Activated T-cell treated with anti-CD3 and anti-CD28 coated beads, Interleukin-2, amount 50 U/mL, for 72 hours (primary cell): ENCODE results near the gene HIP1. TPM values are rescaled to one million over a fixed set of nuclear protein-coding genes. Genes with fewer than 3 reads are reported as not detected.
"Not testable (repeated sequence)": the region's sequence is repeated elsewhere in the genome, so short reads cannot be mapped to it uniquely, and the experiment has no call there.

Source experiments
- ATAC-seq, 2 donors: fragments of 150-1000 bp; cut with Tn5 transposase; replicated peaks in 1 of 2; 2 replicates each; pipeline ENCODE4 v1.10.0; 2021; ENCODE audit warnings: moderate library complexity in 2 of 2, mild to moderate bottlenecking in 1 of 2
- DNase-seq, 2 donors: peaks; one replicate each; pipeline ENCODE4 v3.0.0; 2021 to 2022; ENCODE audit warnings: mixed read lengths in 1 of 2
- H3K27ac Mint-ChIP-seq: one replicate; pipeline ENCODE4 v1.8.0; 2022; ENCODE audit warnings: mild to moderate bottlenecking, moderate library complexity, mixed read lengths
- H3K27me3 Mint-ChIP-seq: one replicate; pipeline ENCODE4 v1.8.0; 2022; ENCODE audit warnings: low read depth, mixed read lengths
- H3K36me3 Mint-ChIP-seq, 2 donors: one replicate each; pipeline ENCODE4 v1.8.0; 2022; ENCODE audit warnings: mixed read lengths in 2 of 2, mild to moderate bottlenecking in 1 of 2; ENCODE audit not compliant: insufficient read depth in 2 of 2
- H3K4me1 Mint-ChIP-seq: one replicate; pipeline ENCODE4 v1.8.0; 2022; ENCODE audit warnings: low read depth, mixed read lengths
- H3K4me3 Mint-ChIP-seq, 2 donors: one replicate each; pipeline ENCODE4 v1.8.0; 2022; ENCODE audit warnings: mild to moderate bottlenecking in 2 of 2, mixed read lengths in 2 of 2, moderate library complexity in 2 of 2
- H3K9me3 Mint-ChIP-seq, 2 donors: one replicate each; pipeline ENCODE4 v1.8.0; 2022; ENCODE audit warnings: mixed read lengths in 2 of 2
- total RNA-seq, 2 donors: library from RNA; stranded (reverse); gene quantifications; one replicate each; pipeline ENCODE4 v1.2.3, GENCODE V29; 2022

Gene HIP1
- total RNA-seq, 2 donors from 2014 or later: 10.9 to 11.4 TPM

DNA sequence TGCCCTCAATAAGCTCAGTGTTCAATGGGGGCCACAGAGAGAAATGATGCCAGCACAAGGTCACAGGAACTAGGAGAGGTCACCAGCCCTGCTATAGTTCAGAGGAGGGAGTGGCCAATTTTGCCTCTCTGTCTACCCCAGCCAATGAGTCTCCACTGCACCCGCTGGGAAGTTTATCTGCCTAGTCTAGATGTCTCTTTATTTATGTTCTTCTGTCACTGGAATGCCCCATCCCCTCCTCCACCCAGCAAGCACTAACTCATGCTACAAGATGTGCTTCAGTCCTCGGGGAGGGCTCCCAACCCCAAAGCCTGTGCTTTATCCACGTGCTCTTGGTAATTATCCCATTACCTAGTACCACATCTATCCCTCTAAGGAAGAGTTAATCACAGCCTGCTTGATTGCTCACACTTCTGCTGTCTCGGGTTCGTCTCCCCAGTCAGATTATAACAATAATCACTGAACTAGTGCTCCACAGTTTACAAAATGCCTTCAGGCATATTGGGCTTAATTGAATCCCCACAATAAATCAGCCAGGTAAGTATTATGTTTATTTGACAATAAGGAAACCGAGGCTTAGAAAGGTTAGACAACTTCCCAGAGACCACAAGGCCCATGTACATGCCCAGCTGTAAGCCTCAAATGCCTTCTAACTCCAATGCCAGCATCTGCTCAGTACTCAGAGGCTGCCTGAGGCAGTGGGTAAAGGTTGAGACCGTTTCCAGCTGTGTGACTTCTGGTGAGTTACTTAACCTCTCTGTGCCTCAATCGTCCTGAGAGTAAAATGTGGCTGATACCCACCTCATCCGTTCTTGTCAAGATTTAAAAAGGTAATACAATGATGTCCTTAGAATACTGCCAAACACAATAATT is 3.9 kb downstream of the HIP1 start:
- peaks cover 25% of the 10 kb centered on the region for H3K27me3 Mint-ChIP-seq
- no peak for DNase-seq
- no peak for ATAC-seq
- H3K9me3 Mint-ChIP-seq: no peaks in the 10 kb centered on the region
- H3K4me1 Mint-ChIP-seq: peaks cover 18% of the 10 kb centered on the region
- H3K4me3 Mint-ChIP-seq: no peak overlapping the region
- H3K27ac Mint-ChIP-seq: no peak overlapping the region
- no peaks in the 10 kb centered on the region for H3K36me3 Mint-ChIP-seq

DNA sequence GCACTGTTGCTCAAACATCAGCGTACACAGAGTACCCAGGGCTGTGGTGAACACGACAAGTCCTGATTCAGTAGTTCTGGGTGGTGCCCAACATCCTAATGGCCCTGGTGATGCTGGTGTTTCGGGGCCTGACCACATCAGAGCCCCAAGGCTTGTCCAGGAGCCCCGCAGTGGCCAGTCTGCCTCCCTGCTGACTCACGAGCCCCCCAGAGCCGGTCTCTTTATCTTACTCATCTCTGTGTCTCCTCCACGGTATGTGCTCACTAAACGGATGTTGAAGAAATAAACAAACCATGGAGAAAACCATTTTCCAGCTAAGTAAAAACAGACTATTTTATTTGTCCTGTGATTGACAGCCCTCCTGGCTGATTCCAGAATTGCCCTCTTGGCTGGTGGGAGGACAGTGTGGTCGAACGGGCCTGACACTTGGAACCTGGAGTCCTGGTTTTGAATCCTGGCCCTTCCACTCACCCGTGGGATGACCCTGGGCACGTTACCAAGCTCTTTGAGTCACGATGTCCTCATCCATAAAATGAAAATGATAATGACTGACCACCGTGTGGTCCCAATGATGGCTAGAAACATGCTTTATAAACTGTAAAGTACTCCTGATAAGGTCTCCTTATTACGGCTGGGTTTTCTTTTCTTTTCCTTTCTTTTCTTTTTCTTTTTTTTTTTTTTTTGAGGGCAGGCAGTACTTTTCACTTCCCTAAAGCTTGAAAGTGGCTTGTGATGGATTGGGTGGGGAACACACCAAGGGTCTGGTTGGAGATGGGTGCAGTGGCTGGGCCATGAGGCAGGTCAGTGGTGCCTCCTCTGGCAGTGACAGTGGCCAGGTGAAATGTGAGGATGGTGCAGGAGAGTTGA is 5.7 kb downstream of the HIP1 start:
- ATAC-seq (peak in 1 of 2 donors; percentile 32), DNase-seq (no peak)
- H3K27ac Mint-ChIP-seq: no peak overlapping the region
- H3K9me3 Mint-ChIP-seq: no peaks in the 10 kb centered on the region
- H3K4me3 Mint-ChIP-seq: no peak overlapping the region
- no peaks in the 10 kb centered on the region for H3K36me3 Mint-ChIP-seq
- H3K4me1 Mint-ChIP-seq: peaks cover 20% of the 10 kb centered on the region
- peaks cover 13% of the 10 kb centered on the region for H3K27me3 Mint-ChIP-seq

DNA sequence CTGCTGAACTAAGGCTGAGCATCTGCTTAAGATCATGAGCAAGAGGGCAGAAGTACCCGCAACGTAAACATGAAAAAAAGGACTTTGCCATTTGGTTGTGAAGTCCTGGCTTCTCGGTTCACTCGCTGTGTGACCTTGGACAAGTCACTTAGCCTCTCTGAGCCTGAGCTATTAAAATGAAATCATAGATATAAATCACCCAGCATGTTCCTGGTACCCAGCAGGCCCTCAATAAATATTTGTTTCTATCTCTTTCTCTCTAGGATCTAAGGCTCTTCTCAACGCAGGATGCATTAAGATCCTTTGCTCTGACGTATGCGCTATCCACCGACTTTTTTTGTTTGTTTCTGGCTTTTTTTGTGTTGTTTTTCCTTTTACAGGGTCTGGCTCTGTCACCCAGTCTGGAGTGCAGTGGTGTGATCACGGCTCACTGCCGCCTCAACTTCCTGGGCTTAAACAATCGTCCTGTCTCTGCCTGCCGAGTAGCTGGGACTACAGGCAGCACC is 6.7 kb downstream of the HIP1 start:
- Mint-ChIP-seq H3K36me3 (no peaks in the 10 kb centered on the region), H3K9me3 (no peaks in the 10 kb centered on the region), H3K27me3 (peaks cover 13% of the 10 kb centered on the region), H3K27ac (no peak overlapping the region), H3K4me3 (no peak overlapping the region), H3K4me1 (peaks cover 21% of the 10 kb centered on the region)
- no peak for ATAC-seq
- DNase-seq: no peak

DNA sequence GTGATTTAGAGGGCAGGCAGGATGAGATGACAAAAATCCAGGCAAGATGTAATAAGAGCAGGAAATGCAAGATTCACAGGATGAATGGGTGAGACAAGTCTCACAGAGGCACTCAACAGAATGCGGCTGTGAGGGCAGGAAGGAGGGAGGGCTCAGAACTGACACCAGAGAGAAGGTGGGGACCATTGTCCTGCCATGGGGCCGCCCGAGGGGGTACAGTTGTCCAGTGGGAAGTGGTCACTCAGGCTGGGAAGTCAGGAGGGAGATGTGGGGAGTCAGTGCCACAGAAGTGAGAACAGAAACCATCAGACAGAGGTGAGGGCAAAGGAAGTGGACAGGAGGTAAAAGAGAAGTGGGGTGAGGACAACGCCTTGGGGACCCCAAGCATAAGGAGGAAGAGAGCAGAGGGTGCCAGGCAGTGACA is 8.9 kb downstream of the HIP1 start:
- ATAC-seq (no peak), DNase-seq (no peak)
- Mint-ChIP-seq H3K27ac (no peak overlapping the region), H3K9me3 (no peaks in the 10 kb centered on the region), H3K4me3 (peak overlapping the region in 1 of 2 donors; percentile 8), H3K36me3 (no peaks in the 10 kb centered on the region), H3K4me1 (peaks cover 21% of the 10 kb centered on the region), H3K27me3 (peaks cover 3% of the 10 kb centered on the region)

DNA sequence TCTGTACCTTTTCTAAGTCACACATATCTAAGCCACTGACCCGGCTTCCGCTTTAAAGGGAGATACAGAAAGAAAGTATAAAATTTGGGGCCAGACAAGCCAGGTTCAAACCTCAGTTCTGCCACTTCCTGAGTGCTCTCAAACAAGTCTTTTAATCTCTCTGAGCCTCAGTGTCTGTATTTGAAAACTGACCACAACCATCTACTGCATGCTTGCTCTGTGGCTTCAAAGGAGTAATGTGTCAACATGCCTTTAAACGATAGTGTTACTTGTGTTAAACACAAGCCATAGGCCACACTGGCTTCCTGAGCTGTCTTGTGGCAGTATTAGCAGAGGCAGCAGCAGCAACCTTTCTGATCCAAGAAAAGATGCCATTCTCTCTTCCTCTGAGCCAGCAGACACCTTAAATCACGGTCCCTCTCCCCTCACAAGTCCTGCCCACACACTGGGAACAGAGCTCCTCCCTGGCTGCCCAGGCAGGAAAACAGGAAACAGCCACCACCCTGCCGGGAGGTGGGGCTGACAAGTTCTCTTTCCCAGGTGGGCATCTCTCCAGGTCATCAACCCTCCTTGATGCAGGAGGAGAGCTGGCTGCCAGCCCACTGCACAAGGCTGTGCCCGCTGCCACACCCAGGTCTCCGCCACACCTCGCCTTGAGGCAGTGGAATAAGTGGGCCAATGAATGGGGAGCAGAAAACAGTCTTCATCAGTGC is 10.7 kb downstream of the HIP1 start:
- Mint-ChIP-seq H3K9me3 (no peaks in the 10 kb centered on the region), H3K27me3 (no peaks in the 10 kb centered on the region), H3K27ac (peak overlapping the region; percentile 81), H3K36me3 (no peaks in the 10 kb centered on the region), H3K4me1 (peaks cover 21% of the 10 kb centered on the region), H3K4me3 (peak overlapping the region in 1 of 2 donors; percentile 67)
- ATAC-seq: peak; percentile 82 to 86
- peak; percentile 13 to 21 for DNase-seq

DNA sequence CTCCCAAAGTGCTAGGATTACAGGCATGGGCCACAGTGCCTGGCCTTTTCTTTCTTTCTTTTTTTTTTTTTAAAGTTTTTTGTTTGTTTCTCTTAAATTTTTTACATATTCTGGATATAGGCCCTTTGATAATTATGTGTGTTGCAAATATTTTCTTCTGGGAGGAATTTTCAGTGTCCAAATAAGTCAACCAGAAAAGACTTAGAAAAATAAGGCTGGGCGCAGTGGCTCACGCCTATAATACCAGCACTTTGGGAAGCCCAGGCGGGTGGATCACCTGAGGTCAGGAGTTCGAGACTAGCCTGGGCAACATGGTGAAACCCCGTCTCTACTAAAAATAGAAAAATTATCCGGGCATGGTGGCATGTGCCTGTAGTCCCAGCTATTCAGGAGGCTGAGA is 11.4 kb downstream of the HIP1 start:
- H3K4me1 Mint-ChIP-seq: peaks cover 21% of the 10 kb centered on the region
- DNase-seq, ATAC-seq, H3K36me3 Mint-ChIP-seq, H3K9me3 Mint-ChIP-seq, H3K4me3 Mint-ChIP-seq, H3K27me3 Mint-ChIP-seq, H3K27ac Mint-ChIP-seq: not testable (repeated sequence)

DNA sequence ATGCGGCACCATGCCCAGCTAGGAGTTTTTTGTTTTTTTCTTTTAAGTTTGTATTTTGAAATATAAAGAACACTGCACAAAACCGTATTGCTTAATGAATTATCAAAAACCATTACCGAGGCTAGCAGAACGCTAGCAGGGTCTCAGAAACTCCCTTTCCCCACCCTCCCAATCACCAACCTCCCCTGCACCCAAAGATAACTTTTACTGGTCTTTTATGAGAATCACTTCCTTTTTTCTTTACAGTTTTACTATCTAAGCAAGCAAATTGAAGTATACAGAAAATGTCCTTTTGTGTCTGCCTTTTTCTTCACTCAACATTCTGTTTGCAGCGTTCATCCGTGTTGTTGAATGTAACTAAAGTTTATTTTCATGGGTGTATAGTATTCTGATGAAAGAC is 13.4 kb downstream of the HIP1 start:
- H3K36me3 Mint-ChIP-seq: no peaks in the 10 kb centered on the region
- no peaks in the 10 kb centered on the region for H3K27me3 Mint-ChIP-seq
- ATAC-seq (no peak), DNase-seq (no peak)
- no peak overlapping the region for H3K4me3 Mint-ChIP-seq
- peaks cover 21% of the 10 kb centered on the region for H3K4me1 Mint-ChIP-seq
- no peaks in the 10 kb centered on the region for H3K9me3 Mint-ChIP-seq
- no peak overlapping the region for H3K27ac Mint-ChIP-seq

DNA sequence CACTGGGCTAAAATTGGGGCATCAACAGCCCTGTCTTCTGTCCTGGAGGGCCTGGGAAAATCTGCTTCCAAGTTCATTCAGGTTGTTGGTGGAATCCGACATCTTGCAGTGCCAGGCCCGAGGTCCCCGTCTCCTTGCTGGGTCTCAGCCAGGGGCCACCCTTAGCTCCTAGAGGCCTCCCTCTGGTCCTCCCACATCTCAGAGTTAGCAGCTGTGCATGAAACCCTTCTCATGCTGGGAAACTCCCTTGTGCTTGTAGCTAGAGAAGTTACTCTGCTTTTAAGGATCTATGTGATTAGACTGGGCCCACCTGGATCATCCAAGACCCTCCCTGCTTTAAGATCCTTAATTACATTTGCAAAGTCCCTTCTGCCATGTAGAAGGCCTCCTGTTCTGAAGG is 15.3 kb downstream of the HIP1 start:
- DNase-seq (no peak), ATAC-seq (no peak)
- Mint-ChIP-seq H3K36me3 (no peaks in the 10 kb centered on the region), H3K9me3 (no peaks in the 10 kb centered on the region), H3K4me1 (peaks cover 9% of the 10 kb centered on the region), H3K27me3 (no peaks in the 10 kb centered on the region), H3K27ac (no peak overlapping the region), H3K4me3 (no peak overlapping the region)

DNA sequence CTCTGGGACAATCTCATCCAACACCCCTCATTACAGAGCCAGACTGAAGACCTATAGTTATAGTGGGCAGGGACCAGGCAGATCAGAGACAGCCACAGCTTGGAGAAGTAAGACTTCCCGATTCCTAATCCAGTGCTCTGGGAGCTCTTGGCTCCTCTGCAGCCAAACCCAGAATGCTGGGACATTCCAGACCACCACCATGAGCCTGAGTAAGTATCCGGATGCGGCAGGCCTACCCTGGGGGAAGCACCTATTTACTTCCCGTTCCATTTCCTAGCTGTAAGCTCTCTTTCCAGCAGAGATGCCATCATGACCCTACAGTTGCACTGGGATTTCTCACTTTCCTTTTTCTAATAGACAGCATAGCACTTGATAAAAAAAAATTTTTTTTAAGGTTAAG is 16.4 kb downstream of the HIP1 start:
- Mint-ChIP-seq H3K36me3 (no peaks in the 10 kb centered on the region), H3K27me3 (no peaks in the 10 kb centered on the region)

DNA sequence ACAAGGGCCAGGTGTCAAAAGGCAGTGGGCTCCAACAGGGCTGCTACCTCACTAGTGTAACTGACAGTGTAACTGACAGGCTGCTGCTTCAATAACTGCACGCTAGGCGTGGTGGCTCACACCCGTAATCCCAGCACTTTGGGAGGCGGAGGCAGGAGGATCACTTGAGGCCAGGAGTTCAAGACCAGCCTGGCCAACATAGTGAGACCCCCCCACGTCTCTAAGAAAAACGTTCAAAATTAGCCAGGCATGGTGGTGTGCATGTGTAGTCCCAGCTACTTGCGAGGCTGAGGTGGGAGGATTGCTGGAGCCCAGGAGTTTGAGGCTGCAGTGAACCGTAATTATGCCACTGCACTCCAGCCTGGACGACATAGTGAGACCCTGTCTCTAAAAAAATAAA is 16.8 kb downstream of the HIP1 start:
- H3K27me3 Mint-ChIP-seq, H3K9me3 Mint-ChIP-seq, H3K4me3 Mint-ChIP-seq, ATAC-seq, DNase-seq, H3K4me1 Mint-ChIP-seq, H3K27ac Mint-ChIP-seq, H3K36me3 Mint-ChIP-seq: not testable (repeated sequence)

More for the DNA sequence above, 16.4 kb downstream of the HIP1 start:
- Mint-ChIP-seq H3K4me3 (no peak overlapping the region), H3K9me3 (no peaks in the 10 kb centered on the region), H3K27ac (no peak overlapping the region), H3K4me1 (no peaks in the 10 kb centered on the region)
- DNase-seq (no peak), ATAC-seq (no peak)

DNA sequence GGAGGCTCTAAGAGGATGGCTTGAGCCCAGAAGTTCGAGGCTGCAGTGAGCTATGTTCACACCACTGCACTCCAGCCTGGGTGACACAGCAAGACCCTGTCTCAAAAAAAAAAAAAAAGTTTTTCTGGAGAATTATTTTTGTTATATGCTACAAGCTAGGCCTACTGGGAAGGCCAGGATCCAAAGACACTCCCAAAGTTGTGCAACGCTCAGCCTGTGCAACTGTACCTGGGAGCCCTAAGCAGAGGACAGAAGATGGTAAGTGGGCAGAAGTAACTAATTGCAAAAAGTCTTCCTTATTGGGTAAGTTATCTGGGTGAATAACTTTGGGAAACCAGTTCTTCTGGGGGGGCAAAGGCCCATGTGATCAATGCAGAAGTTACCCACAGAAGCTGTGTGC is 17.3 kb downstream of the HIP1 start:
- DNase-seq: no peak
- no peaks in the 10 kb centered on the region for H3K36me3 Mint-ChIP-seq
- H3K27ac Mint-ChIP-seq: no peak overlapping the region
- H3K27me3 Mint-ChIP-seq: no peaks in the 10 kb centered on the region
- no peaks in the 10 kb centered on the region for H3K9me3 Mint-ChIP-seq
- no peak overlapping the region for H3K4me3 Mint-ChIP-seq
- ATAC-seq: no peak
- H3K4me1 Mint-ChIP-seq: no peaks in the 10 kb centered on the region

DNA sequence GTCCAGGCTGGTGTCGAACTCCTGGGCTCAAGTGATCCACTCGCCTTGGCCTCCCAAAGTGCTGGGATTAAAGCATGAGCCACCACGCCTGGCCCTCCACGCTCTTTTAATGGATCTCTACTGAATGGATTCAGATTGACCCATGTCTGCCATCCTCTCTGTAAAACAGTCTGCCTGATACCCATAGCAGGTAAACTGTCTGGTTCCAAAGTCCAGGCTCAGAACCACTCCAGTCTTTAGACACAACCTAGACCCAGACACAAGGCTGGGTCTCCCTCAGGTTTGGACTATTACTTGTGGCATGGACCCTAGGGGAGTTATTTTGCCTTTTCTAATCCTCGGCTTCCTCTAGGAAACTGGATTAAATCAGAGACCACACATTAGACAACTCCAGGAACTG is 19.1 kb downstream of the HIP1 start:
- Mint-ChIP-seq H3K9me3 (no peaks in the 10 kb centered on the region), H3K4me1 (no peaks in the 10 kb centered on the region)

More for the DNA sequence above, 19.1 kb downstream of the HIP1 start:
- no peaks in the 10 kb centered on the region for H3K27me3 Mint-ChIP-seq
- ATAC-seq: no peak
- H3K36me3 Mint-ChIP-seq: no peaks in the 10 kb centered on the region
- H3K27ac Mint-ChIP-seq: no peak overlapping the region
- no peak overlapping the region for H3K4me3 Mint-ChIP-seq
- DNase-seq: no peak
